Brain microvascular endothelial cell (primary cell): ENCODE results near the gene HECTD4.
A peak's percentile ranks its signal among the peaks of the same experiment; 100 is the strongest.
"Not testable (repeated sequence)": the region's sequence is repeated elsewhere in the genome, so short reads cannot be mapped to it uniquely, and the experiment has no call there.

Source experiments
- DNase-seq: peaks from one replicate; pipeline ENCODE4 v3.0.0-alpha.2; 2020
- H3K27ac ChIP-seq: fragments of 250-450 bp; sonication (Bioruptor Pico); 2 replicates; pipeline ENCODE4 v1.5.1; 2020; ENCODE audit warnings: mild to moderate bottlenecking, moderate library complexity
- H3K27me3 ChIP-seq: fragments of 250-450 bp; sonication (Bioruptor Pico); replicated peaks from 2 replicates; pipeline ENCODE4 v1.5.1; 2020; ENCODE audit warnings: mild to moderate bottlenecking
- H3K36me3 ChIP-seq: fragments of 250-450 bp; sonication (Bioruptor Pico); replicated peaks from 2 replicates; pipeline ENCODE4 v1.5.1; 2020; ENCODE audit warnings: mild to moderate bottlenecking
- H3K4me3 ChIP-seq: 2 replicates; pipeline ENCODE4 v1.5.1; 2011; ENCODE audit warnings: low read depth, mild to moderate bottlenecking, control low read depth, low read length, moderate library complexity
- CTCF ChIP-seq: IDR thresholded peaks from 2 replicates; pipeline ENCODE4 v1.5.1; 2011; ENCODE audit warnings: low read depth, mild to moderate bottlenecking, moderate library complexity, low read length, control low read depth, inconsistent platforms; ENCODE audit errors: missing control alignments
- in situ Hi-C: cut with HindIII; loops from 2 replicates; pipeline ENCODE4 v1.10.0; 2017; ENCODE audit warnings: low sequenced_read_pairs, low pct_ligation_motif_present

HECTD4 gene

GRCh38 chr12:112270673-112271072 lies 111.6 kb downstream of the HECTD4 start:
- DNase-seq, result peak; percentile 1
- peaks cover 18% of the 10 kb centered on the region for H3K36me3 ChIP-seq

GRCh38 chr12:112266473-112266872 lies 115.8 kb downstream of the HECTD4 start:
- Histone ChIP-seq H3K4me3 (no peak overlapping the region), H3K27ac (no peak overlapping the region), H3K36me3 (peaks cover 21% of the 10 kb centered on the region), H3K27me3 (no peaks in the 10 kb centered on the region)
- no peak for TF ChIP-seq CTCF
- no peak for DNase-seq
- in situ Hi-C loops, result no loop called here

More at GRCh38 chr12:112270673-112271072, 111.6 kb downstream of the HECTD4 start:
- no peak for TF ChIP-seq CTCF
- Histone ChIP-seq H3K4me3 (no peak overlapping the region), H3K27me3 (no peaks in the 10 kb centered on the region), H3K27ac (no peak overlapping the region)
- in situ Hi-C loops, result no loop called here

DNA sequence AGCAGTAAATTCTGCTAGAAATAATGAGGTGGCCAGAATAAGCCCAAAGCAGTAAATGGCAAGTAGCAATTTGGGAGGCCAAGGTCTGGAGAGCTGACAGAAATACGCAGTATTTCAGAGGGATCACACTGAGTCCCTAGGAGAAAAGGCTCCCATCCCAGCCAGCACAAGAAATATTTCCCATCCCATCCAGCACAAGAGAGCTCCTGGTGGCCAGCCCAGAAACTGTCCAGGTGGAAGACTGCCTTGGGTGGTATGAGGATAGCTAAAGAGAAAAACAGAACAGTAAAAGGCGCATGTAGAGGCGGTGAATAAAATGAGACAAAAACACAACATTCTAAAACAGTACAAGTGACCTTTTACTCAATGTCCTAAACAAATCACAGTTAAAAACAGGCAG lies 120.7 kb downstream of the HECTD4 start:
- H3K27ac ChIP-seq, result no peak overlapping the region
- H3K27me3 ChIP-seq, result no peaks in the 10 kb centered on the region
- peak; percentile 66 for TF ChIP-seq CTCF
- in situ Hi-C loops, result no loop called here
- DNase-seq, result no peak
- H3K36me3 ChIP-seq, result peaks cover 21% of the 10 kb centered on the region
- no peak overlapping the region for H3K4me3 ChIP-seq

DNA sequence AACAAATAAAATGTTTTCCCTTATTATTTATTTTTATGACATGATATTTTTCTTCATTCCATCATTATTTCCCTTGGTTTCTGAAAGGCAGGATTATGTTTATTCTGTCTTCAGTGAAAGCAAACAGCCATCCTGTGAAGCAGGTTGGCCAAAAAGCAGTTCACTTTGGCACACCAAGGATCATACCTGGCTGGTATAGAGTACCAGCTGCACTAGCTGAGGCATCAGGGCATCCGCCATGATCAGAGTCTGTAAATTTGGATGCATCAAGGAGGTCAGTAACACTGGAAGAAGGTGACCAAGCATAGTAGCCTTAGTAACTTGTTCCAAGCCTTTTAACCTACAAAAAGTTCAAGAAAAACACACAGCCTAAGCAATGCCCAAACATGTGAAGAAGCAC lies 123.3 kb downstream of the HECTD4 start:
- no peaks in the 10 kb centered on the region for H3K27me3 ChIP-seq
- in situ Hi-C loops, result no loop called here
- TF ChIP-seq CTCF, result no peak
- DNase-seq, result no peak
- no peak overlapping the region for H3K4me3 ChIP-seq
- H3K27ac ChIP-seq, result no peak overlapping the region
- peaks cover 20% of the 10 kb centered on the region for H3K36me3 ChIP-seq

DNA sequence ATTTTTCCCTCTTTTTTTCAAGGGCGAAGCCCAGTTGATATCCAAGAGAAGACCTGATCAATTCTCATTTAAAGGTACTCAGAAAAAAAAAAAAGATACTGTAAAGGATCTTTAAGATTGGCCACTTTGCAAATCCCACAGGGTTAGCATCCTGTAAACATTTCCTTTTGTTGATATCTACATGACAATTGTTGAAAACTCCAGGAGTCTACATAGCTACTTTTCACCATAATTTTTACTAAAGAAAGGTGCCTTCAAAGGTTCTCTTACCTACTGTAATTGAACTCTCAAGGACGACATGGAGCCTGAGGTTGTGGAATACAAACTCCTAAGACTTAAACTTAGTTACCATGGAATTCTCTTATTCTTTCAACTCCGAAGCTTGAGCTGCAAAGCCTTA lies 125.5 kb downstream of the HECTD4 start:
- no peak for DNase-seq
- in situ Hi-C loops, result no loop called here
- TF ChIP-seq CTCF, result no peak
- H3K27ac ChIP-seq, result no peak overlapping the region
- no peak overlapping the region for H3K4me3 ChIP-seq
- no peaks in the 10 kb centered on the region for H3K27me3 ChIP-seq
- peaks cover 20% of the 10 kb centered on the region for H3K36me3 ChIP-seq

- H3K27me3 ChIP-seq, result no peaks in the 10 kb centered on the region
- no peak overlapping the region for H3K27ac ChIP-seq
- TF ChIP-seq CTCF, result no peak
- in situ Hi-C loops, result no loop called here
- peaks cover 17% of the 10 kb centered on the region for H3K36me3 ChIP-seq
- DNase-seq, result peak; percentile 25
- H3K4me3 ChIP-seq, result no peak overlapping the region
These were observed 130.0 kb downstream of the HECTD4 start for GRCh38 chr12:112252184-112252583.

DNA sequence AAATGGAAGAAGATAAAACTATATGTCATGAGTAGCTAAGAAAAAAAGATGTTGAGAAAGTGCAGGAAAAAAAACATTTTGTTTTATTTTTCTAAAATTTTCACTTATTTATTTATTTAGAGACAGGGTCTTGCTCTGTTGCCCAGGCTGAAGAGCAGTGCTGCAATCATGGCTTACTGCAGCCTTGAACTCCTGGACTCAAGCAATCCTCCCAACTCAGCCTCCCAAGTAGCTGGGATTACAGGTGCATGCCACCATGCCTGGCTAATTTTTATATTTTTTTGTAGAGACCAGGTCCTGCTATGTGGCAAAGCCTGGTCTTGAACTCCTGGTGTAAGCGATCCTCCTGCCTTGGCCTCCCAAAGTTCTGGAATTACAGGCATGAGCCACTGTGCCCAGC lies 137.3 kb downstream of the HECTD4 start:
- H3K4me3 ChIP-seq, H3K27me3 ChIP-seq, in situ Hi-C loops, DNase-seq, H3K27ac ChIP-seq: not testable (repeated sequence)
- peaks cover 23% of the 10 kb centered on the region for H3K36me3 ChIP-seq
